Measurements from ENCODE around the gene UROD.

The UROD gene

DNA sequence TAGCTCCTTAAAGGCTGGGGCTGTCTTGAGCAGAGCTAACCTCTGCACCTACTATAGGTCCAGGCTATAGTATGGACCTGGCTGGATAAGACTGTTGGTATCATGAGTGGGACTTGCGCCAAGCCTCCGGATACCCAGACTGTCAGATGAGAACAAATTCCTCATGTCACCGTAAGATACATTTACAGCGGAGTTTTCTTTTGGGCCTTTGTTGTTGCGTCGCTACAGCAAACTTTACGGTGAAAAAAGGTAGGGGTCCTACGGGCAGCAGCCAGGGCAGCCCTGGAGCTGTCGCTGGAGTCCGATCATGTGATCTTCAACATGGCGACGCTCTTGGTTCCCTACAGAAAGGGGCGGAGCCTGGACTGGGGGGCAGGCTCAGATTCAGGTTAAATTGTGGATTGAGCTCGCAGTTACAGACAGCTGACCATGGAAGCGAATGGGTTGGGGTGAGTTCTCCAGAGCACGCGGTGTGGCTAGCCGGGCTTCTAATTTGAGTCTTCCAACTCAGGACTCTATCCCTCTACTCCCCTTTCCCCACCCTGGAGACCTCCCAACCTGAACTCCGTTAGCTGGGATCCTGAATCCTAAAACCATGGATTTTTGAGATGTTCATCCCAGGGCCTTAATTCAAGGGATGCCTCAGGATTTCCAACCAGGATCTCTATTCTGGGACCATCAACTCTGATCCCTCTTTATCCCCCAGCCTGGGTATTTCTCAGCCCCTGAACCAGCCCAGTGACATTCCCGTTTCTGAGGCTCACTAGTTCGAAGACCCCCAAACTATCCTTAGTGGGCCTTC, at the start of gene UROD:
TSS of gene UROD (plus strand) at position 418 of the 802 bp plus-strand sequence. CDS start at position 430, 12 bp downstream.
- DNase-seq, result peak; percentile 97
- in situ Hi-C loops (cut with HindIII; ENCODE audit: low pct_ligation_motif_present, low sequenced_read_pairs), result loop anchor here (25.0 kb wide), 1 partner anchor 300 kb away; no protein-coding TSS in a partner anchor
- H3K36me3 ChIP-seq (replicated peaks), result peaks cover 47% of the 10 kb centered on the region
- H3K27me3 ChIP-seq (replicated peaks), result no peaks in the 10 kb centered on the region
- H3K4me3 ChIP-seq (ENCODE audit: low read depth, low read length), result peak within 1 kb of the TSS; percentile 87
- TF ChIP-seq, protein P1, sequence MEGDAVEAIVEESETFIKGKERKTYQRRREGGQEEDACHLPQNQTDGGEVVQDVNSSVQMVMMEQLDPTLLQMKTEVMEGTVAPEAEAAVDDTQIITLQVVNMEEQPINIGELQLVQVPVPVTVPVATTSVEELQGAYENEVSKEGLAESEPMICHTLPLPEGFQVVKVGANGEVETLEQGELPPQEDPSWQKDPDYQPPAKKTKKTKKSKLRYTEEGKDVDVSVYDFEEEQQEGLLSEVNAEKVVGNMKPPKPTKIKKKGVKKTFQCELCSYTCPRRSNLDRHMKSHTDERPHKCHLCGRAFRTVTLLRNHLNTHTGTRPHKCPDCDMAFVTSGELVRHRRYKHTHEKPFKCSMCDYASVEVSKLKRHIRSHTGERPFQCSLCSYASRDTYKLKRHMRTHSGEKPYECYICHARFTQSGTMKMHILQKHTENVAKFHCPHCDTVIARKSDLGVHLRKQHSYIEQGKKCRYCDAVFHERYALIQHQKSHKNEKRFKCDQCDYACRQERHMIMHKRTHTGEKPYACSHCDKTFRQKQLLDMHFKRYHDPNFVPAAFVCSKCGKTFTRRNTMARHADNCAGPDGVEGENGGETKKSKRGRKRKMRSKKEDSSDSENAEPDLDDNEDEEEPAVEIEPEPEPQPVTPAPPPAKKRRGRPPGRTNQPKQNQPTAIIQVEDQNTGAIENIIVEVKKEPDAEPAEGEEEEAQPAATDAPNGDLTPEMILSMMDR (IDR thresholded peaks at IDR 0.05; ENCODE audit: low read depth, low read length, missing control alignments), result no peak
- peak within 1 kb of the TSS; percentile 60 for H3K27ac ChIP-seq

DNA sequence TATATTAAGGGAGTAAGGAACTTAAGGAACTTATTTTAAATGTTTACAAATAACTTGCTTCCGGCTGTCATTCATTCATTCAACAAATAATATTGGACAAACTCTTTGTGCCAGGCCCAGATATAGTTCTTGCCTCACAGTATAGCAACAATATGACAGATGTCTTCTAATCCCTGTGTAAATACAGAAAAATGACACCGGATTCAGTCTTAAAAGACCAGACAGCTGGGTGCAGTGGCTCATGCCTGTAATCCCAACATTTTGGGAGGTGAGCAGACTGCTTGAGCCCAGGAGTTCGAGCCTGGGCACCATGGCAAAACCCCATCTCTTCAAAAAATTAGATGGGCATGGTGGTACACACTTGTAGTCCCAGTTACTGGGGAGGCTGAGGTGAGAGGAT, 49.3 kb upstream of the UROD start:
- in situ Hi-C loops (cut with HindIII; ENCODE audit: low pct_ligation_motif_present, low sequenced_read_pairs), result no loop called here
- Histone ChIP-seq H3K27ac (no peak overlapping the region), H3K4me3 (ENCODE audit: low read depth, low read length) (no peak overlapping the region), H3K27me3 (replicated peaks) (no peaks in the 10 kb centered on the region), H3K36me3 (replicated peaks) (no peaks in the 10 kb centered on the region)
- DNase-seq, result no peak
- TF ChIP-seq, protein P1 (IDR thresholded peaks at IDR 0.05; ENCODE audit: low read depth, low read length, missing control alignments), result no peak

DNA sequence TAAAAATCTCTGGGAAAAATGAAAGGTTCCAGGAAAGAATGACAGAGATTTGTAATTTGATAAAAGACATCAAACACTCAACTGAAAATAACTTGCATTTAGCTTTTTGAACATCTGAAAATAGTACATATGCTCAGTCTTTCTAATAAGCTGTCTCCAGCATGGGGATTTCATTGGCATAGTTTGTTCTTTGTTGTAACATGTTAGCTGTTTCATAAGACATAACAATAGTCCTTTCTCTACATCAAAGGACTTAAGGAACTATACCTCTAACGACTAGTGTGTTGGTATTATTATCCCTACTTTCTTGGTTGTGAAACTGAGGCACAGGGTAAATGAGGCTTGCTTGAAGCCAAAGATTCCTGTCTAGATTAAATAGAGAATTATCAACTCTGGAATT, 47.7 kb upstream of the UROD start:
- TF ChIP-seq, protein P1 (IDR thresholded peaks at IDR 0.05; ENCODE audit: low read depth, low read length, missing control alignments), result no peak
- no peak overlapping the region for H3K4me3 ChIP-seq (ENCODE audit: low read depth, low read length)
- no peaks in the 10 kb centered on the region for H3K27me3 ChIP-seq (replicated peaks)
- H3K36me3 ChIP-seq (replicated peaks), result no peaks in the 10 kb centered on the region
- in situ Hi-C loops (cut with HindIII; ENCODE audit: low pct_ligation_motif_present, low sequenced_read_pairs), result no loop called here
- DNase-seq, result no peak
- no peak overlapping the region for H3K27ac ChIP-seq

DNA sequence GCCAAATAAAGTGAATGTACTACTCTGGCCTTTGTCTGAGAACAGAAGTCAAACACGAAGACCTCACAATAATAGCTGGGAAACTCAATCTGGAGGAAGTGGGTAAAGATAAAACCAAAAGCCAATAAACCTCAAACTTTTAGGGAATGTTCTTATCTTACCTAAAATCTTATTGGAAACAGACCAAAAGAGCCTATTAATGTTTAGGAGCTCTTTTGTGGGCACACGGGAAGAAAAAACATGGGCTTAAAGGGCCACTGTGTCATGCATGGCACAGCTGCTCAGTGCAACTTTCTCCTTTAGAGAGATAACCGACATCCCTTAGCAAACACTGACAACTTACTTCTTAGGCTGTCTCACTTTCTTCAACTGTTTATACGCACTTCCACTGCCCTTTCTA, 41.7 kb upstream of the UROD start:
- Histone ChIP-seq H3K27me3 (replicated peaks) (no peaks in the 10 kb centered on the region), H3K4me3 (ENCODE audit: low read depth, low read length) (no peak overlapping the region), H3K27ac (peak overlapping the region; percentile 36), H3K36me3 (replicated peaks) (no peaks in the 10 kb centered on the region)
- peak; percentile 52 for DNase-seq
- TF ChIP-seq, protein P1 (IDR thresholded peaks at IDR 0.05; ENCODE audit: low read depth, low read length, missing control alignments), result no peak
- in situ Hi-C loops (cut with HindIII; ENCODE audit: low pct_ligation_motif_present, low sequenced_read_pairs), result no loop called here

DNA sequence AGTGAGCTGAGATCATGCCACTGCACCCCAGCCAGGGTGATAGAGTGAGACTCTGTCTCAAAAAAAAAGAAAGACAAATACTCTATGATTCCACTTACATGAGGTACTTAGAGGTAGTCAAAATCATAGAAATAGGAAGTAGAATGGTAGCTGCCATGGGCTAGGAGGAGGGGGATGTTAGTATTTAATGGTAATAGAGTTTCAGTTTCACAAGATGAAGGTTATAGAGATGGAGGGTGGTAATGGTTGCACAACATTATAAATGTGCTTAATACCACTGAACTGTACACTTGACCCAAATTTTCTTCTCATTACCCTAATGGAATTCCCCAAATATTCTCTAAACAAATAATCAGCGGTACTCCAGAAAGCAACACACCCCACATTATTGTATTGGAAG, 38.4 kb upstream of the UROD start:
- no peak overlapping the region for H3K4me3 ChIP-seq (ENCODE audit: low read depth, low read length)
- no peaks in the 10 kb centered on the region for H3K27me3 ChIP-seq (replicated peaks)
- in situ Hi-C loops (cut with HindIII; ENCODE audit: low pct_ligation_motif_present, low sequenced_read_pairs), result no loop called here
- H3K36me3 ChIP-seq (replicated peaks), result peaks cover 10% of the 10 kb centered on the region
- no peak for DNase-seq
- TF ChIP-seq, protein P1 (IDR thresholded peaks at IDR 0.05; ENCODE audit: low read depth, low read length, missing control alignments), result no peak
- no peak overlapping the region for H3K27ac ChIP-seq

Data from brain microvascular endothelial cell (primary cell).